Panc1 (cell line): ENCODE measurements around the gene DGAT2. TPM values are rescaled to one million over a fixed set of nuclear protein-coding genes. Genes with fewer than 3 reads are reported as not detected.

ENCODE experiments used
- ATAC-seq: fragments of 200-7000 bp; cut with Tn5 transposase; 2 replicates; pipeline ENCODE4 v1.9.1; 2020; ENCODE audit warnings: mild to moderate bottlenecking, moderate library complexity
- BruUV-seq: library from RNA; stranded (reverse); fragments of 400-500 nt; replicated peaks from 2 replicates; lab custom pipeline; 2021; lab: Mats Ljungman, UMichigan
- CTCF ChIA-PET: fragments of 300-600 bp; sonication (Branson Sonifier 250); formaldehyde crosslinking; loops from one replicate; lab custom pipeline; 2022; ENCODE audit warnings: antibody characterized with exemption; lab: Charles Lee
- POLR2A ChIA-PET: fragments of 300-600 bp; sonication (Branson Sonifier 250); formaldehyde crosslinking; loops from one replicate; lab custom pipeline; 2022; ENCODE audit warnings: antibody characterized with exemption; lab: Charles Lee
- DNase-seq: peaks from one replicate; pipeline ENCODE4 v3.0.0-alpha.2; 2010; ENCODE audit warnings: low read depth, low spot score
- H3K27ac ChIP-seq: 2 replicates; pipeline ENCODE4 v1.5.1; 2011; ENCODE audit warnings: mild to moderate bottlenecking, low read length, inconsistent platforms
- H3K27me3 ChIP-seq: fragments of 200-500 bp; sonication (Bioruptor generic); 2 replicates; pipeline ENCODE4 v1.6.0; 2014; ENCODE audit warnings: low read length, inconsistent platforms; ENCODE audit not compliant: control insufficient read depth, insufficient read depth
- H3K36me3 ChIP-seq: fragments of 200-500 bp; sonication (Bioruptor generic); 2 replicates; pipeline ENCODE4 v1.5.1; 2014; ENCODE audit warnings: inconsistent platforms, mild to moderate bottlenecking, low read length, moderate library complexity; ENCODE audit not compliant: control insufficient read depth, insufficient read depth
- H3K4me1 ChIP-seq: 2 replicates; pipeline ENCODE4 v1.5.1; 2011; ENCODE audit warnings: inconsistent platforms, mild to moderate bottlenecking, low read length, moderate library complexity; ENCODE audit not compliant: control insufficient read depth, insufficient read depth
- H3K4me3 ChIP-seq, 2 experiments: 2 replicates each; pipeline ENCODE4 v1.5.1; 2011 to 2012; ENCODE audit warnings: low read depth in 2 of 2, low read length in 2 of 2, mild to moderate bottlenecking in 2 of 2, inconsistent platforms in 1 of 2, moderate library complexity in 1 of 2
- H3K9me3 ChIP-seq: fragments of 200-500 bp; sonication (Bioruptor generic); 2 replicates; pipeline ENCODE4 v1.5.1; 2014; ENCODE audit warnings: low read depth, mild to moderate bottlenecking, inconsistent platforms, low read length, moderate library complexity; ENCODE audit not compliant: control insufficient read depth, insufficient read depth
- CTCF ChIP-seq: fragments of 450-650 bp; IDR thresholded peaks from 2 replicates; pipeline ENCODE4 v1.5.1; 2017; ENCODE audit warnings: mild to moderate bottlenecking
- POLR2AphosphoS5 ChIP-seq: IDR thresholded peaks from 2 replicates; pipeline ENCODE4 v1.6.1; 2012; ENCODE audit warnings: mild to moderate bottlenecking, low read depth, low read length, moderate library complexity
- REST ChIP-seq, 2 experiments: IDR thresholded peaks; 2 replicates each; pipeline ENCODE4 v1.6.1; 2011 to 2012; ENCODE audit warnings: low read depth in 2 of 2, control low read depth in 1 of 2, low read length in 1 of 2, mild to moderate bottlenecking in 1 of 2, moderate library complexity in 1 of 2; ENCODE audit not compliant: insufficient read depth in 1 of 2
- SIN3A ChIP-seq: IDR thresholded peaks from 2 replicates; pipeline ENCODE4 v1.6.1; 2012; ENCODE audit warnings: low read depth, mild to moderate bottlenecking, low read length, moderate library complexity, borderline replicate concordance; ENCODE audit not compliant: insufficient read depth
- TCF7L2 ChIP-seq: IDR thresholded peaks from 2 replicates; pipeline ENCODE4 v1.6.1; 2011; ENCODE audit warnings: mild to moderate bottlenecking, low read depth, low read length, inconsistent platforms
- in situ Hi-C: cut with HindIII; loops from 2 replicates; pipeline ENCODE4 v1.10.0; 2016; ENCODE audit warnings: low sequenced_read_pairs, low pct_unique_long_range_greater_than_20kb
- intact Hi-C: fragments of 100-400 bp; cut with micrococcal nuclease; formaldehyde crosslinking; loops from one replicate; pipeline ENCODE4 v1.10.0; 2022; ENCODE audit not compliant: unreplicated experiment
- total RNA-seq: library from RNA; stranded (reverse); gene quantifications from one replicate; pipeline ENCODE4 v1.2.1, GENCODE V29; 2021; ENCODE audit not compliant: unreplicated experiment

Gene DGAT2
- total RNA-seq, 1 experiment from 2014 or later, result 19.2 TPM

GRCh38 chr11:75775056-75775455 lies 6.5 kb downstream of the DGAT2 start:
- ATAC-seq (no peak), DNase-seq (no peak)
- Histone ChIP-seq H3K4me3 (no peak overlapping the region), H3K27ac (no peak overlapping the region), H3K4me1 (no peaks in the 10 kb centered on the region), H3K27me3 (no peaks in the 10 kb centered on the region), H3K9me3 (no peaks in the 10 kb centered on the region), H3K36me3 (no peaks in the 10 kb centered on the region)
- intact Hi-C loops, result no loop called here
- ChIA-PET POLR2A (no interaction called here), CTCF (interaction anchor here (0.7 kb wide), 1 partner anchor 52 kb away, joined by 3 read pairs; no protein-coding TSS in a partner anchor)
- in situ Hi-C loops, result no loop called here
- no TSS peak for BruUV-seq
- no peak for TF ChIP-seq POLR2AphosphoS5
- TF ChIP-seq CTCF, result no peak
- TF ChIP-seq TCF7L2, result no peak
- no peak for TF ChIP-seq SIN3A
- TF ChIP-seq REST (IDR thresholded peaks at IDR 0.05; ENCODE audit: insufficient read depth in 1 of 2, low read depth in 2 of 2, low read length in 1 of 2), result no peak

- TF ChIP-seq REST (IDR thresholded peaks at IDR 0.05; ENCODE audit: insufficient read depth in 1 of 2, low read depth in 2 of 2, low read length in 1 of 2) (no peak), CTCF (no peak), SIN3A (no peak), TCF7L2 (no peak), POLR2AphosphoS5 (no peak)
- CTCF ChIA-PET, result no interaction called here
- BruUV-seq, result no TSS peak
- in situ Hi-C loops (no loop called here), intact Hi-C loops (no loop called here)
- Histone ChIP-seq H3K4me1 (no peaks in the 10 kb centered on the region), H3K9me3 (no peaks in the 10 kb centered on the region), H3K36me3 (no peaks in the 10 kb centered on the region), H3K27me3 (no peaks in the 10 kb centered on the region), H3K4me3 (no peak overlapping the region), H3K27ac (no peak overlapping the region)
- ATAC-seq, result no peak
- DNase-seq, result no peak
- POLR2A ChIA-PET, result no interaction called here
These were observed 8.0 kb downstream of the DGAT2 start for GRCh38 chr11:75776546-75776945.
